Nephron (organoid): ENCODE data around the gene TRPM1.
A peak's percentile ranks its signal among the peaks of the same experiment; 100 is the strongest.

Experiments
- H3K27ac Mint-ChIP-seq, 3 experiments: 2 replicates each; pipeline ENCODE4 v1.8.0; 2020; ENCODE audit warnings: mixed read lengths in 3 of 3, mild to moderate bottlenecking in 2 of 3, moderate library complexity in 1 of 3
- H3K27me3 Mint-ChIP-seq: 2 replicates; pipeline ENCODE4 v1.8.0; 2021; ENCODE audit warnings: low read depth, mild to moderate bottlenecking, moderate library complexity, mixed read lengths
- H3K36me3 Mint-ChIP-seq: 2 replicates; pipeline ENCODE4 v1.8.0; 2020; ENCODE audit warnings: low read depth, mixed read lengths
- H3K4me1 Mint-ChIP-seq: 2 replicates; pipeline ENCODE4 v1.8.0; 2020; ENCODE audit warnings: mixed read lengths
- H3K4me3 Mint-ChIP-seq, 3 experiments: 2 replicates each; pipeline ENCODE4 v1.8.0; 2020; ENCODE audit warnings: mild to moderate bottlenecking in 3 of 3, mixed read lengths in 3 of 3, moderate library complexity in 2 of 3
- H3K9me3 Mint-ChIP-seq: 2 replicates; pipeline ENCODE4 v1.8.0; 2020; ENCODE audit warnings: mixed read lengths
- TF ChIP-seq, protein P1 (sequence below), 3 experiments: fragments of 200-600 bp; sonication (generic); IDR thresholded peaks; one replicate each; pipeline ENCODE4 v1.5.0; 2021; ENCODE audit warnings: antibody characterized with exemption in 3 of 3; ENCODE audit not compliant: unreplicated experiment in 3 of 3

The TRPM1 gene

DNA sequence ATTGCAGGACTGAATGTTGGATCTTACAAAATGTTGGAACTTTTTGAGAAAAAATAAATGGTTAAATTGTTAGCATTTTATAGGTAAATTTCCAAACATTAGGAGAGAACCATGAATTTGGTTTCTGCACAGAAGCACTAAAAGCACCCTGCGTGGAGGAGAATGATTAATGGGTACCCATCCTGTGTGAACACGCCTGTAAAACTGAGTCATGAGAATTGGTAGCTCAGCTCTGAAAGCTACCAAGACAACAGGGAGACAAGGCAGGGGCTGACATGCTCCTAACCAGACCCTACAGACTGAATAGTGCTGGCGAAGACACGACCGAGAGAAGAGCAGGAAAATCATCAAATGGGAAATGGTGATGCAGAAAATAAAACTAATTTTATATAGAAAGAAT, 77.7 kb downstream of the TRPM1 start:
- peaks cover 25% of the 10 kb centered on the region for H3K4me1 Mint-ChIP-seq
- no peaks in the 10 kb centered on the region for H3K27me3 Mint-ChIP-seq
- no peaks in the 10 kb centered on the region for H3K9me3 Mint-ChIP-seq
- H3K27ac Mint-ChIP-seq: peak overlapping the region; percentile 61 to 84 (median 78)
- no peaks in the 10 kb centered on the region for H3K36me3 Mint-ChIP-seq
- TF ChIP-seq, protein P1, sequence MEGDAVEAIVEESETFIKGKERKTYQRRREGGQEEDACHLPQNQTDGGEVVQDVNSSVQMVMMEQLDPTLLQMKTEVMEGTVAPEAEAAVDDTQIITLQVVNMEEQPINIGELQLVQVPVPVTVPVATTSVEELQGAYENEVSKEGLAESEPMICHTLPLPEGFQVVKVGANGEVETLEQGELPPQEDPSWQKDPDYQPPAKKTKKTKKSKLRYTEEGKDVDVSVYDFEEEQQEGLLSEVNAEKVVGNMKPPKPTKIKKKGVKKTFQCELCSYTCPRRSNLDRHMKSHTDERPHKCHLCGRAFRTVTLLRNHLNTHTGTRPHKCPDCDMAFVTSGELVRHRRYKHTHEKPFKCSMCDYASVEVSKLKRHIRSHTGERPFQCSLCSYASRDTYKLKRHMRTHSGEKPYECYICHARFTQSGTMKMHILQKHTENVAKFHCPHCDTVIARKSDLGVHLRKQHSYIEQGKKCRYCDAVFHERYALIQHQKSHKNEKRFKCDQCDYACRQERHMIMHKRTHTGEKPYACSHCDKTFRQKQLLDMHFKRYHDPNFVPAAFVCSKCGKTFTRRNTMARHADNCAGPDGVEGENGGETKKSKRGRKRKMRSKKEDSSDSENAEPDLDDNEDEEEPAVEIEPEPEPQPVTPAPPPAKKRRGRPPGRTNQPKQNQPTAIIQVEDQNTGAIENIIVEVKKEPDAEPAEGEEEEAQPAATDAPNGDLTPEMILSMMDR (IDR thresholded peaks at IDR 0.05; ENCODE audit: unreplicated experiment in 3 of 3): no peak
- H3K4me3 Mint-ChIP-seq: no peak overlapping the region

DNA sequence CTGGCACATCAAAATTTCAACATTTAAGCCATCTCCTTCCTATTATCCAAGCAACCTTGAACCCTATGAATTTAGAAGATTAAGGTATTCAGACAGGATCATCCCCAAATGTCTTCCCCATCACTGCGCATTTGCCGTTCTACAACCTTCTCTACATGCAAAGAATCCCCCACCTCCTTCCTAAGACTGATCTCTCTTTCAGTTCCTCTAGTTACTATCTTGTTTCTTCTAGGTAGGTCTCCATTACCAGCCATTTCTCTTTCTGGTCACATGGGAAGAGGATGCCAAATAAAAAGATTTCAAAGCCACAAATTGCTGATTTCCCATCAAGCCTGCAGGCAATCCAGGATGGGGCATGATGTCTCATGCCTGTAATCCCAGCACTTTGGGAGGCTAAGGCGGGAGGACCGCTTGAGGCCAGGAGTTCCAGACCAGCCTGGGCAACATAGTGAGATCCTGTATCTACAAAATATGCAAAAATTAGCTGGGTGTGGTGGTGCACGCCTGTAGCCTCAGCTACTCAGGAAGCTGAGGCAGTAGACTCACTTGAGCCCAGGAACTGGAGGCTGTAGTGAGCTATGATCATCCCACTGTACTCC, 80.4 kb downstream of the TRPM1 start:
- TF ChIP-seq, protein P1 (IDR thresholded peaks at IDR 0.05; ENCODE audit: unreplicated experiment in 3 of 3): no peak
- no peak overlapping the region for H3K4me3 Mint-ChIP-seq
- H3K9me3 Mint-ChIP-seq: no peaks in the 10 kb centered on the region
- no peak overlapping the region for H3K27ac Mint-ChIP-seq
- peaks cover 25% of the 10 kb centered on the region for H3K4me1 Mint-ChIP-seq
- no peaks in the 10 kb centered on the region for H3K27me3 Mint-ChIP-seq
- no peaks in the 10 kb centered on the region for H3K36me3 Mint-ChIP-seq

DNA sequence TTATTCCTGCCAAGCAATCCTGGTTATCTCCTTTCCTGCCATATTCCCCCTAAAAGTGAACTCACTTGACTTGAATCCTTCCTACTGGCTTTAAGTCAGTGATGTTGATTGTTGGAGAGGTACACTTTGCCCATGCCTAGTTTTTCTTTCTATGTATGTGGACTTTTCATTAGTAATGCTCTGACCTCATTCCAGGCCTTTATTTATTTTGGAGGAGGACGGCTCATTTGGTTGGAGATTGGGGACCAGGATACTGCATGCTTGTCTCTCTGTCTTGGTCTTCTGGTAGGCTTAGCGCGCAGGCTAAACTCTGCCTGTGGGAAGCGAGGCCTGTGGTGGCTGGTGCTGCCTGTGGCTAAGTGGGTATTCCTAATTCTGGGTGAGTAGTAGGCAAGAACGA, 81.0 kb downstream of the TRPM1 start:
- TF ChIP-seq, protein P1 (IDR thresholded peaks at IDR 0.05; ENCODE audit: unreplicated experiment in 3 of 3): no peak
- Mint-ChIP-seq H3K27me3 (no peaks in the 10 kb centered on the region), H3K4me3 (no peak overlapping the region), H3K9me3 (peaks cover 2% of the 10 kb centered on the region), H3K4me1 (peaks cover 25% of the 10 kb centered on the region), H3K36me3 (no peaks in the 10 kb centered on the region), H3K27ac (no peak overlapping the region)

DNA sequence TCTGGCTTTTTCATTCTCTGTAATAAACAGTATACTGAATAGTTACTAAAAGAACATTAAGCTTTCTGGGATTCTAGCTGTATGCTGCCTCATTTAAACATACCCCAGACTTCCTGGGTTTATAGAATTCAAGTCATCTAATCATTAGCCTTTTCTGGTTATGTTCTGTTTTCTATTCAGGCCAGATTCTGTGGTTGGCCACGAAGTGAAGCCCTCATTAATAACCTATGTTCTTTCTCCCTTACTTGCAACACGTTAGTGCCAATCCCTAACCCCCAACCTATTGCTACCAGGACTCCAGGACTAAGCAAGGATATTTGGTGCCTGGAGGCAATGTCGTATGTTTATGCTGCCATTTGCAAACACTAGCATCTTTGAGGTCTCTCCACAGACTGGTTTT, 81.5 kb downstream of the TRPM1 start:
- H3K36me3 Mint-ChIP-seq: no peaks in the 10 kb centered on the region
- peaks cover 23% of the 10 kb centered on the region for H3K4me1 Mint-ChIP-seq
- H3K4me3 Mint-ChIP-seq: no peak overlapping the region
- H3K27ac Mint-ChIP-seq: no peak overlapping the region
- TF ChIP-seq, protein P1 (IDR thresholded peaks at IDR 0.05; ENCODE audit: unreplicated experiment in 3 of 3): no peak
- no peaks in the 10 kb centered on the region for H3K27me3 Mint-ChIP-seq
- peaks cover 5% of the 10 kb centered on the region for H3K9me3 Mint-ChIP-seq

DNA sequence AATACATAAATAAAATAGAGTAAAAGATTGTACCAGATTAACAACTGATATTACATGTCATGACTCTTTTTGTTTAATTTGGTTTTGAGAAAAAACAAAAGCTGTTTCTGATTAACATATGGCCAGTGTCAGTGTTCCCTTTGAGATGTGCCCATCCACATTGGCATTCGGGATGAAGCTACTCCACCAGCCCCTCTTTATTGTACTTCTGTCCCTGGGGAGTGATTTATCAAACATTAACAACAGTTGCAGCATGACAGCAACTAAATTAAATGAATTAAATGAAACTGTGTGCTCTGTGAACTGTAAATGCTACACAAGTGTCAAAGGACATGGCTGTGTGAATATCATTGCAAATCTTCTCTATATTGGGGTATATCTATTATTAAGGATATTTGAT, 84.2 kb downstream of the TRPM1 start:
- no peak overlapping the region for H3K4me3 Mint-ChIP-seq
- TF ChIP-seq, protein P1 (IDR thresholded peaks at IDR 0.05; ENCODE audit: unreplicated experiment in 3 of 3): no peak
- H3K36me3 Mint-ChIP-seq: peaks cover 11% of the 10 kb centered on the region
- H3K4me1 Mint-ChIP-seq: no peaks in the 10 kb centered on the region
- peaks cover 20% of the 10 kb centered on the region for H3K9me3 Mint-ChIP-seq
- no peaks in the 10 kb centered on the region for H3K27me3 Mint-ChIP-seq
- H3K27ac Mint-ChIP-seq: no peak overlapping the region

DNA sequence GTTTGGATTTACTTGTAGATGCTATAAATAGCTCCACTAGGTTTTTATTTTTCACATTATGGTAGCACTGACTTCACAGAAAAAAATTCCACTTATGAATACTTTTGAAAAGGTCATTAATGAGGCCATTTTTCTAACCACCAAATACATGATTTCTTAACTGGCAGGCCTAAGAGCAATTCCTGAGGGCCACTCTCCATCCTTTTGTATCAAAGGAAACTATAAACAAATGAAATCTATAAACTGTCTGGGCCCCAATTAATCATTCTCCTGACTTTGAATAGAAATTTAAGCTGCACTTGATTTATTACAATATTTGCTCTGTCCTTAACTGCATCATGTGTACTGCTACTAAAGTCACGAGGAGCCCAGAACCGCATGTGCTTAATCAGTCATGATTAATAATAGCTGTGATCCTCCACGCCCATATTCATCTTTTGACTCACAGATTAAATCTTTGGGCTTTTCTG, 85.0 kb downstream of the TRPM1 start:
- TF ChIP-seq, protein P1 (IDR thresholded peaks at IDR 0.05; ENCODE audit: unreplicated experiment in 3 of 3): no peak
- H3K4me1 Mint-ChIP-seq: no peaks in the 10 kb centered on the region
- H3K27me3 Mint-ChIP-seq: no peaks in the 10 kb centered on the region
- H3K4me3 Mint-ChIP-seq: no peak overlapping the region
- H3K9me3 Mint-ChIP-seq: peaks cover 26% of the 10 kb centered on the region
- no peak overlapping the region for H3K27ac Mint-ChIP-seq
- H3K36me3 Mint-ChIP-seq: peaks cover 14% of the 10 kb centered on the region
